SK-N-SH (cell line): ENCODE results near the gene SUPV3L1. TPM values are rescaled to one million over a fixed set of nuclear protein-coding genes. Genes with fewer than 3 reads are reported as not detected.

Experiments used
- CTCF ChIA-PET: fragments of 300-600, 350-600 bp; formaldehyde crosslinking; extraction: SDS; loops from one replicate; lab custom pipeline; 2021; lab: Yijun Ruan, JAX
- POLR2A ChIA-PET: fragments of 350-600 bp; sonication (Branson Sonifier 250); formaldehyde crosslinking; extraction: SDS; loops from one replicate; lab custom pipeline; 2020; ENCODE audit warnings: antibody characterized with exemption, inconsistent platforms; lab: Yijun Ruan, JAX
- DNase-seq: peaks from one replicate; pipeline ENCODE4 v3.0.0; 2012
- H2AFZ ChIP-seq: fragments of 200-600 bp; sonication (generic); 2 replicates; pipeline ENCODE4 v1.8.1; 2016; ENCODE audit warnings: antibody characterized with exemption, mild to moderate bottlenecking, low read depth
- H3F3A ChIP-seq: fragments of 200-600 bp; sonication (generic); replicated peaks from 2 replicates; pipeline ENCODE3; 2016; ENCODE audit warnings: antibody characterized with exemption, mild to moderate bottlenecking; ENCODE audit not compliant: insufficient read depth
- H3K27ac ChIP-seq, 2 experiments: fragments of 200-500 bp in 1 of 2; fragments of 200-600 bp in 1 of 2; sonication (Bioruptor generic) in 1 of 2; sonication (generic), shearing (Covaris generic) in 1 of 2; 2 replicates each; pipeline versions ENCODE4 v1.5.1 to v1.6.1; 2014 to 2016; ENCODE audit warnings: low read depth in 2 of 2, inconsistent platforms in 1 of 2, low read length in 1 of 2, mild to moderate bottlenecking in 1 of 2, mixed read lengths in 1 of 2
- H3K27me3 ChIP-seq: fragments of 200-600 bp; sonication (generic), shearing (Covaris generic); 2 replicates; pipeline ENCODE4 v1.6.1; 2016; ENCODE audit warnings: mixed run types; ENCODE audit not compliant: insufficient read depth
- H3K36me3 ChIP-seq, 2 experiments: fragments of 200-500 bp in 1 of 2; fragments of 200-600 bp in 1 of 2; sonication (Bioruptor generic) in 1 of 2; sonication (generic) in 1 of 2; replicated peaks in 1 of 2; 2 replicates each; pipeline versions ENCODE3 to v1.5.1; 2014 to 2016; ENCODE audit warnings: low read length in 1 of 2, mild to moderate bottlenecking in 1 of 2; ENCODE audit not compliant: insufficient read depth in 2 of 2, control insufficient read depth in 1 of 2
- H3K4me1 ChIP-seq, 2 experiments: fragments of 200-500 bp in 1 of 2; fragments of 200-600 bp in 1 of 2; sonication (Bioruptor generic) in 1 of 2; sonication (generic), shearing (Covaris generic) in 1 of 2; 2 replicates each; pipeline versions ENCODE4 v1.5.1 to v1.6.1; 2014 to 2016; ENCODE audit warnings: low read depth in 1 of 2, low read length in 1 of 2, mixed run types in 1 of 2; ENCODE audit not compliant: insufficient read depth in 2 of 2, control insufficient read depth in 1 of 2
- H3K4me2 ChIP-seq: fragments of 200-600 bp; sonication (generic), shearing (Covaris generic); 2 replicates; pipeline ENCODE4 v1.6.1; 2017; ENCODE audit warnings: mixed run types
- H3K4me3 ChIP-seq, 2 experiments: fragments of 200-500 bp in 1 of 2; fragments of 200-600 bp in 1 of 2; sonication (Bioruptor generic) in 1 of 2; sonication (generic), shearing (Covaris generic) in 1 of 2; 2 replicates each; pipeline versions ENCODE4 v1.5.1 to v1.8.1; 2014 to 2016; ENCODE audit warnings: low read depth in 2 of 2, inconsistent platforms in 1 of 2, low read length in 1 of 2, mild to moderate bottlenecking in 1 of 2, mixed read lengths in 1 of 2, moderate library complexity in 1 of 2
- H3K79me2 ChIP-seq: fragments of 200-600 bp; sonication (generic); 2 replicates; pipeline ENCODE4 v1.8.1; 2017; ENCODE audit warnings: mild to moderate bottlenecking; ENCODE audit not compliant: insufficient read depth
- H3K9ac ChIP-seq: fragments of 200-600 bp; sonication (generic); 2 replicates; pipeline ENCODE4 v1.6.1; 2017; ENCODE audit warnings: mixed run types
- H3K9me2 ChIP-seq: fragments of 200-600 bp; sonication (generic); 2 replicates; pipeline ENCODE4 v1.6.1; 2017; ENCODE audit warnings: mixed run types
- H3K9me3 ChIP-seq: fragments of 200-600 bp; sonication (generic); 2 replicates; pipeline ENCODE4 v1.6.1; 2017; ENCODE audit warnings: mixed run types, mild to moderate bottlenecking, moderate library complexity
- H4K20me1 ChIP-seq: fragments of 200-600 bp; sonication (generic); 2 replicates; pipeline ENCODE4 v1.6.1; 2017; ENCODE audit warnings: mild to moderate bottlenecking, mixed run types; ENCODE audit not compliant: insufficient read depth
- CHD2 ChIP-seq: fragments of 150-350 bp; IDR thresholded peaks from 2 replicates; pipeline ENCODE4 v1.6.1; 2018; ENCODE audit warnings: low read length; ENCODE audit not compliant: partially characterized antibody
- ELF1 ChIP-seq: IDR thresholded peaks from 2 replicates; pipeline ENCODE4 v1.4.0; 2012
- EP300 ChIP-seq, 2 experiments: IDR thresholded peaks; 2 replicates each; pipeline versions ENCODE4 v1.4.0 to v1.6.1; 2012; ENCODE audit warnings: borderline replicate concordance in 1 of 2, low read depth in 1 of 2, low read length in 1 of 2
- FOSL2 ChIP-seq: IDR thresholded peaks from 2 replicates; pipeline ENCODE4 v1.4.0; 2012; ENCODE audit warnings: low read depth, mild to moderate bottlenecking, moderate library complexity, borderline replicate concordance
- FOXJ3 ChIP-seq: sonication (generic); formaldehyde crosslinking; IDR thresholded peaks from 2 replicates; pipeline ENCODE4 v1.5.1; 2020; ENCODE audit warnings: mild to moderate bottlenecking, missing genetic modification reagents
- FOXM1 ChIP-seq: IDR thresholded peaks from 2 replicates; pipeline ENCODE4 v1.4.0; 2012; ENCODE audit warnings: low read depth, mild to moderate bottlenecking
- JUND ChIP-seq: IDR thresholded peaks from 2 replicates; pipeline ENCODE4 v1.4.0; 2012
- MEF2A ChIP-seq: IDR thresholded peaks from 2 replicates; pipeline ENCODE4 v1.4.0; 2012; ENCODE audit warnings: low read depth, borderline replicate concordance
- MXI1 ChIP-seq: IDR thresholded peaks from 2 replicates; pipeline ENCODE4 v1.6.1; 2012; ENCODE audit warnings: mild to moderate bottlenecking, low read depth, low read length, improper control_type of control experiment
- NRF1 ChIP-seq: IDR thresholded peaks from 2 replicates; pipeline ENCODE4 v1.6.1; 2012; ENCODE audit warnings: low read depth, mild to moderate bottlenecking, low read length
- POLR2AphosphoS5 ChIP-seq: IDR thresholded peaks from 2 replicates; pipeline ENCODE4 v1.6.1; 2012; ENCODE audit warnings: low read depth, low read length
- RCOR1 ChIP-seq: fragments of 150-350 bp; IDR thresholded peaks from 2 replicates; pipeline ENCODE4 v1.6.1; 2017; ENCODE audit warnings: antibody characterized with exemption, low read length
- RFX5 ChIP-seq: IDR thresholded peaks from 2 replicates; pipeline ENCODE4 v1.6.1; 2012; ENCODE audit warnings: mild to moderate bottlenecking, improper control_type of control experiment, low read length
- TCF12 ChIP-seq: IDR thresholded peaks from 2 replicates; pipeline ENCODE4 v1.4.0; 2012
- USF2 ChIP-seq: fragments of 150-350 bp; IDR thresholded peaks from 2 replicates; pipeline ENCODE4 v1.6.1; 2017; ENCODE audit warnings: antibody characterized with exemption, low read length, low read depth, borderline replicate concordance
- WGBS: methylation state at CpG from one replicate; pipeline ENCODE4 v1.1.6; 2017; ENCODE audit warnings: low lambda C conversion rate; 5-methylcytosine and 5-hydroxymethylcytosine counted together
- polyA plus RNA-seq, 3 experiments: library from polyadenylated mRNA; depleted of rRNA; stranded (reverse); fragments of >200 nt; gene quantifications; 2 replicates each; pipeline ENCODE4 v1.2.3, GENCODE V29; 2012
- TF ChIP-seq, protein P1 (sequence below): IDR thresholded peaks from 2 replicates; pipeline ENCODE4 v1.4.0; 2012; ENCODE audit warnings: low read depth

The SUPV3L1 gene
- polyA plus RNA-seq, 1 of the 3 experiments (the other 2 are of a cell fraction), result 19.8 TPM

GRCh38 chr10:69214666-69215131, 34.7 kb downstream of the SUPV3L1 start:
- Histone ChIP-seq H3K27ac (no peak overlapping the region), H3K9me3 (no peaks in the 10 kb centered on the region), H3K9ac (no peak overlapping the region), H2AFZ (no peak overlapping the region), H3K79me2 (no peaks in the 10 kb centered on the region), H3K4me2 (no peak overlapping the region), H3K36me3 (no peaks in the 10 kb centered on the region), H3K4me1 (peaks cover 0 to 19% of the 10 kb centered on the region in 2 experiments; a peak in 1 of 4 replicates), H3F3A (no peaks in the 10 kb centered on the region), H4K20me1 (no peaks in the 10 kb centered on the region), H3K9me2 (no peaks in the 10 kb centered on the region), H3K27me3 (no peaks in the 10 kb centered on the region), H3K4me3 (no peak overlapping the region)
- no peak for TF ChIP-seq RCOR1
- TF ChIP-seq MEF2A, result no peak
- no peak for TF ChIP-seq TCF12
- no peak for TF ChIP-seq POLR2AphosphoS5
- no peak for TF ChIP-seq FOXM1
- no peak for TF ChIP-seq RFX5
- TF ChIP-seq MXI1, result no peak
- no peak for TF ChIP-seq FOSL2
- TF ChIP-seq CHD2, result no peak
- TF ChIP-seq, protein P1, sequence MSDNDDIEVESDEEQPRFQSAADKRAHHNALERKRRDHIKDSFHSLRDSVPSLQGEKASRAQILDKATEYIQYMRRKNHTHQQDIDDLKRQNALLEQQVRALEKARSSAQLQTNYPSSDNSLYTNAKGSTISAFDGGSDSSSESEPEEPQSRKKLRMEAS, result no peak
- no peak for TF ChIP-seq EP300 (IDR thresholded peaks at IDR 0.05; ENCODE audit: borderline replicate concordance in 1 of 2, low read depth in 1 of 2, low read length in 1 of 2)
- no peak for TF ChIP-seq JUND
- no peak for TF ChIP-seq FOXJ3 (CRISPR knock-in tag)
- TF ChIP-seq NRF1, result no peak
- CTCF ChIA-PET, result interaction anchor here (0.8 to 1.0 kb wide), 2 partner anchors 11 to 301 kb away, joined by 3 read pairs; no protein-coding TSS in a partner anchor
- DNase-seq, result no peak
- POLR2A ChIA-PET, result no interaction called here
- 96% methylated on average over 6 of the region's 6 CpGs for WGBS

DNA sequence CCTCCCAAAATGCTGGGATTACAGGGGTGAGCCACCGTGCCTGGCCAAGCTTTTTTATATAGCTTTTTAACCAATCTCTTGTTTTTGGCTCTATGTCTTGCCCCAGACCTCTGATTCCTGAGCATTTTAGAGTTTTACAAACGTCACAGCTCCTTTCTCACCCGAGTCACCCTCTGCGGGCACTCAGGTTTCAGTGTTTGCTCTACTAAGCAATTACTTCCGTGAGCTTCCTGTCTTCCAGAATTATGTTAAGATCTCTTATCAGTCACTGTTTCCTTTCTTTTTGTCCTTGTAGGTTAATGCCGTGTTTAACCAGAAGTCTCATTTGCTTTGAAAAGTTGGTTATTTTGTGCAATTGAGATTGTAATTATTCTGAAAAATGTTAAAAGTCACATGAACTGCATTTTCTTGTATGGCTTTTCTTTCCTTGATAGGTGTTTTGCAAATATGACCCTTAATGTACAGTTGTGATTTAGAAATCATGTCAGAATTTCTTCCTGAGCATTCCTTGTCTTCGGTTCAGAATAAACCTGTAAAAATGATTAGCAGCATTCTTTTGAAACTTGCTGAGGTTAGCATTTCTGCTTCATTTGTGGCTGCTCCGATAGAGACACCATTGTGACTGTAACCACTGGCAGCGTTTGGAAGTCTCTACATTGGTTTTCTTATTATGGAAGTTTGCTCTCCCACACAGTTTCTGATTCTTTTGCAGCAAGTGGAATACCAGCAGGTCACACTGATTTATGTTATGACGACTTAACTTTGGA, 35.6 kb downstream of the SUPV3L1 start:
- ChIA-PET CTCF (interaction anchor here (1.0 to 2.0 kb wide), 4 partner anchors 9 to 300 kb away, joined by 3 to 4 read pairs (median 4); no protein-coding TSS in a partner anchor), POLR2A (no interaction called here)
- 60% methylated on average over 10 of the region's 10 CpGs for WGBS
- peaks cover 0 to 19% of the 10 kb centered on the region in 2 experiments; a peak in 1 of 4 replicates for H3K4me1 ChIP-seq
- H3K4me2 ChIP-seq, result no peak overlapping the region
- no peak overlapping the region for H3K27ac ChIP-seq
- no peaks in the 10 kb centered on the region for H3K36me3 ChIP-seq
- TF ChIP-seq JUND (no peak), NRF1 (no peak), ELF1 (no peak), USF2 (no peak), MEF2A (no peak)
- H3K79me2 ChIP-seq, result no peaks in the 10 kb centered on the region
- no peaks in the 10 kb centered on the region for H3K27me3 ChIP-seq
- no peak for DNase-seq
- no peak overlapping the region for H3K4me3 ChIP-seq
- no peaks in the 10 kb centered on the region for H3K9me2 ChIP-seq
- H3K9me3 ChIP-seq, result no peaks in the 10 kb centered on the region
- no peaks in the 10 kb centered on the region for H3F3A ChIP-seq
- H3K9ac ChIP-seq, result no peak overlapping the region; the same call in 1 of the 2 replicates
- H2AFZ ChIP-seq, result peak overlapping the region; percentile 20; the same call in 1 of the 2 replicates
- H4K20me1 ChIP-seq, result no peaks in the 10 kb centered on the region
